Upper lobe of left lung (tissue), 6 donors: ENCODE measurements around the gene AMDHD1. TPM values are rescaled to one million over a fixed set of nuclear protein-coding genes. Genes with fewer than 3 reads are reported as not detected.

Experiments
- ATAC-seq, 2 donors: fragments of 200-7000 bp; cut with Tn5 transposase; one replicate each; pipeline ENCODE4 v1.9.1; 2022; ENCODE audit warnings: mild to moderate bottlenecking in 2 of 2, moderate library complexity in 2 of 2; ENCODE audit not compliant: low FRiP score in 2 of 2
- DNase-seq, 2 donors: peaks; one replicate each; pipeline ENCODE4 v3.0.0-alpha.2; 2019 to 2020
- H3K27ac ChIP-seq, 4 donors: fragments of 200-600 bp; sonication (generic); one replicate each; pipeline ENCODE4 v1.5.1; 2016 to 2019
- H3K27me3 ChIP-seq, 4 donors: fragments of 200-600 bp; sonication (generic); one replicate each; pipeline ENCODE4 v1.5.1; 2017 to 2019
- H3K36me3 ChIP-seq, 4 donors: fragments of 200-600 bp; sonication (generic); one replicate each; pipeline ENCODE4 v1.5.1; 2016 to 2019
- H3K4me1 ChIP-seq, 4 donors: fragments of 200-600 bp; sonication (generic); one replicate each; pipeline ENCODE4 v1.5.1; 2018 to 2019
- H3K4me3 ChIP-seq, 4 donors: fragments of 200-600 bp; sonication (generic); one replicate each; pipeline ENCODE4 v1.5.1; 2017 to 2019; ENCODE audit warnings: mild to moderate bottlenecking in 2 of 4, moderate library complexity in 1 of 4
- H3K9me3 ChIP-seq, 4 donors: fragments of 200-600 bp; sonication (generic); one replicate each; pipeline ENCODE4 v1.5.1; 2018 to 2019
- EP300 ChIP-seq, 4 donors: sonication (generic); formaldehyde crosslinking; IDR thresholded peaks; one replicate each; pipeline ENCODE4 v1.5.1; 2017; ENCODE audit warnings: antibody characterized with exemption in 4 of 4, control low read depth in 2 of 4
- POLR2A ChIP-seq, 4 donors: fragments of 450-650 bp; IDR thresholded peaks; one replicate each; pipeline ENCODE4 v1.5.1; 2016 to 2017; ENCODE audit warnings: antibody characterized with exemption in 4 of 4, mild to moderate bottlenecking in 2 of 4
- POLR2AphosphoS5 ChIP-seq, 2 donors: sonication (generic); formaldehyde crosslinking; IDR thresholded peaks; one replicate each; pipeline ENCODE4 v1.5.1; 2017; ENCODE audit warnings: antibody characterized with exemption in 2 of 2
- WGBS, 2 donors: methylation state at CpG; one replicate each; pipeline ENCODE4 v1.1.5; 2017 to 2018; 5-methylcytosine and 5-hydroxymethylcytosine counted together
- total RNA-seq, 6 donors: library from RNA; depleted of rRNA in 4 of 6; stranded (reverse); fragments of >200 nt in 4 of 6; gene quantifications; one replicate each; pipeline versions ENCODE4 v1.1.0 to v1.2.1, GENCODE V29; 2016 to 2021
- TF ChIP-seq, protein P1 (sequence below), 6 experiments: fragments of 450-650 bp in 4 of 6; fragments of 200-600 bp in 2 of 6; sonication (generic) in 2 of 6; IDR thresholded peaks; one replicate each; pipeline ENCODE4 v1.5.1; 2016 to 2019; ENCODE audit warnings: antibody characterized with exemption in 6 of 6
- donor health status: DM: no; HTN: no; CAD: no; lungs with moderate emphysema.
- donor health status: DM: no; HTN: yes; CAD: no; lungs with severe emphysema.

The AMDHD1 gene
- total RNA-seq, 6 donors from 2014 or later = 0.91 to 2.2 (median 1.9) TPM; not detected in 1

- Histone ChIP-seq H3K4me1 (peaks cover 10 to 16% (median 13%) of the 10 kb centered on the region in 4 donors), H3K27ac (no peak overlapping the region), H3K9me3 (no peaks in the 10 kb centered on the region), H3K27me3 (no peaks in the 10 kb centered on the region), H3K36me3 (peaks cover 19 to 60% (median 49%) of the 10 kb centered on the region in 4 donors), H3K4me3 (no peak overlapping the region)
- ATAC-seq = no peak
- no peak for TF ChIP-seq POLR2A (IDR thresholded peaks at IDR 0.05)
- no peak for TF ChIP-seq POLR2AphosphoS5 (IDR thresholded peaks at IDR 0.05)
- TF ChIP-seq EP300 (IDR thresholded peaks at IDR 0.05) = no peak
- TF ChIP-seq, protein P1, sequence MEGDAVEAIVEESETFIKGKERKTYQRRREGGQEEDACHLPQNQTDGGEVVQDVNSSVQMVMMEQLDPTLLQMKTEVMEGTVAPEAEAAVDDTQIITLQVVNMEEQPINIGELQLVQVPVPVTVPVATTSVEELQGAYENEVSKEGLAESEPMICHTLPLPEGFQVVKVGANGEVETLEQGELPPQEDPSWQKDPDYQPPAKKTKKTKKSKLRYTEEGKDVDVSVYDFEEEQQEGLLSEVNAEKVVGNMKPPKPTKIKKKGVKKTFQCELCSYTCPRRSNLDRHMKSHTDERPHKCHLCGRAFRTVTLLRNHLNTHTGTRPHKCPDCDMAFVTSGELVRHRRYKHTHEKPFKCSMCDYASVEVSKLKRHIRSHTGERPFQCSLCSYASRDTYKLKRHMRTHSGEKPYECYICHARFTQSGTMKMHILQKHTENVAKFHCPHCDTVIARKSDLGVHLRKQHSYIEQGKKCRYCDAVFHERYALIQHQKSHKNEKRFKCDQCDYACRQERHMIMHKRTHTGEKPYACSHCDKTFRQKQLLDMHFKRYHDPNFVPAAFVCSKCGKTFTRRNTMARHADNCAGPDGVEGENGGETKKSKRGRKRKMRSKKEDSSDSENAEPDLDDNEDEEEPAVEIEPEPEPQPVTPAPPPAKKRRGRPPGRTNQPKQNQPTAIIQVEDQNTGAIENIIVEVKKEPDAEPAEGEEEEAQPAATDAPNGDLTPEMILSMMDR (IDR thresholded peaks at IDR 0.05) = no peak
- WGBS, 2 donors = 93 to 95% methylated on average over 5 of the region's 5 CpGs
- no peak for DNase-seq
These were observed 57.7 kb downstream of the AMDHD1 start for GRCh38 chr12:96000858-96001257.

DNA sequence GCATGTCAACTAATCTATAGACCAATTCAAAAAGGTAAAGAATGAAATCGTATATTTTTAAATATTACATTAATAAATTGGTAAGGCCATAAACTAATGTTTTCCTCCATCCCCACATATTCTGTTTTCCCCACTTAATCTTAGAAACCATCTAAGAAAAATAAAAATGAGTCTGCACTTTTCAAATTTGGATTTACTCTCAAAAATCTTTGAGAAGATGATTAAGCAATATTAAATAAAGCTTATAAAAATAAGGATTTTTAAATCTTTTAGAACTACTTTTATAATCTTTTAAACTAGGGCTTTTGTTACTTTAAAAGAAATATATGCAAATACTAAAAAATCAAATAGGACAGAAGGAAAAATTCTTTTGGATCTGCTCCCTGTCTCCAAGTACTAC, 63.6 kb downstream of the AMDHD1 start:
- 85 to 89% methylated on average over 1 of the region's 1 CpG for WGBS, 2 donors
- H3K27ac ChIP-seq = no peak overlapping the region
- peaks cover 51 to 95% (median 84%) of the 10 kb centered on the region in 4 donors for H3K36me3 ChIP-seq
- no peaks in the 10 kb centered on the region for H3K9me3 ChIP-seq
- no peak for ATAC-seq
- no peaks in the 10 kb centered on the region for H3K27me3 ChIP-seq
- H3K4me3 ChIP-seq = no peak overlapping the region
- H3K4me1 ChIP-seq = no peaks in the 10 kb centered on the region
- DNase-seq = no peak
- no peak for TF ChIP-seq EP300 (IDR thresholded peaks at IDR 0.05)
- TF ChIP-seq, protein P1 (IDR thresholded peaks at IDR 0.05) = no peak
- TF ChIP-seq POLR2AphosphoS5 (IDR thresholded peaks at IDR 0.05) = no peak
- TF ChIP-seq POLR2A (IDR thresholded peaks at IDR 0.05) = no peak

DNA sequence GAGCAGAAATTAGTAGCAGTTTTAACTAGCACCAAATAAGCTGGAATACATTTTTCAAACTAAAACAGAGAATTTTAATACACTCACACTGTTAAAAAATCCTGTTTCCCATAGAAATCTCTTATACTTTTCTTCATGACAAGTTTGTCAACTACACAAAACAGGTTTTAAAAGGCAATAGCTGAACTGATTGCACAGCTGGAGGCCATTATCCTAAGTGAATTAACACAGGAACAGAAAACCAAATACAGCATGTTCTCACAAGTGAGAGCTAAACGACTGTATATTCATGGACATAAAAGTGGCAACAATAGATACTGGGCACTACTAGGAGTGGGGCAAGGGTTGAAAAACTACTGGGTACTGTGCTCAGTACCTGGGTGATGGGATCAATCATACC, 64.6 kb downstream of the AMDHD1 start:
- 40 to 61% methylated on average over 1 of the region's 1 CpG for WGBS, 2 donors
- TF ChIP-seq POLR2A (IDR thresholded peaks at IDR 0.05) = no peak
- no peak for TF ChIP-seq POLR2AphosphoS5 (IDR thresholded peaks at IDR 0.05)
- no peak for TF ChIP-seq EP300 (IDR thresholded peaks at IDR 0.05)
- no peaks in the 10 kb centered on the region for H3K9me3 ChIP-seq
- no peaks in the 10 kb centered on the region for H3K4me1 ChIP-seq
- DNase-seq (no peak), ATAC-seq (no peak)
- H3K4me3 ChIP-seq = no peak overlapping the region
- no peaks in the 10 kb centered on the region for H3K27me3 ChIP-seq
- H3K36me3 ChIP-seq = peaks cover 54 to 95% (median 86%) of the 10 kb centered on the region in 4 donors
- no peak overlapping the region for H3K27ac ChIP-seq

DNA sequence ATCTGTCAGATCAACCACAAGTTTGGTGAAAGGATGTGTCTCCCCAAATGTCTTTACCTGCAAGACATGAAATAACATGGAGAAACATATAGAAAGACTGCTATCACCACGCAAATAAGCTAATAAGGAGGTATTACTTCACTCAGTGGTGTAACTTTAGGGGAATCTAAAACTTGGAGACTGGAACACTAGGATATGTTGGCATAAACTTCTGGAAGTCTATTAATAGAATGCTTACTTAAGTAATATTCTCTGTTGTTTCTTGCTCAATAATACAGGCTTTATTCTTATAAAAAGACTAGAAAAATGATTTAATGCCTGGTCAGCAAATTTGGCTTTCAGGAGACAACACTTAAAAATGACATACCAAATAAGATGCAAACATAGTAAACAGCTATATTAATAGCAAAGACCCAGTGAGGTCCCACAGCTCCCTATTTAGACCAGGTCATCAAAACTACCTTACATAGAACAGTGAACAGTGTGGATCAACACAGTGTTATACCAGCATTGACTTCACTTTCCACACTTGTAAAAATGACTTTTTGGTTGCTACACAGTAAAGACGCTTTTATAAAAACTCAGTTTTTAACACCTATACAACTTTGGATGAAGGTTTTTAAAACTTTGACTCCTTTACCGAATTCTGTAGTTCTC, 71.9 kb downstream of the AMDHD1 start:
- Histone ChIP-seq H3K9me3 (no peaks in the 10 kb centered on the region), H3K4me1 (peaks cover 0 to 3% (median 1%) of the 10 kb centered on the region in 4 donors), H3K27me3 (no peaks in the 10 kb centered on the region), H3K36me3 (peaks cover 42 to 92% (median 58%) of the 10 kb centered on the region in 4 donors), H3K4me3 (no peak overlapping the region), H3K27ac (no peak overlapping the region)
- WGBS, 2 donors = 80 to 84% methylated on average over 3 of the region's 3 CpGs
- no peak for ATAC-seq
- TF ChIP-seq POLR2A (IDR thresholded peaks at IDR 0.05) (no peak), EP300 (IDR thresholded peaks at IDR 0.05) (no peak)
- DNase-seq = no peak

DNA sequence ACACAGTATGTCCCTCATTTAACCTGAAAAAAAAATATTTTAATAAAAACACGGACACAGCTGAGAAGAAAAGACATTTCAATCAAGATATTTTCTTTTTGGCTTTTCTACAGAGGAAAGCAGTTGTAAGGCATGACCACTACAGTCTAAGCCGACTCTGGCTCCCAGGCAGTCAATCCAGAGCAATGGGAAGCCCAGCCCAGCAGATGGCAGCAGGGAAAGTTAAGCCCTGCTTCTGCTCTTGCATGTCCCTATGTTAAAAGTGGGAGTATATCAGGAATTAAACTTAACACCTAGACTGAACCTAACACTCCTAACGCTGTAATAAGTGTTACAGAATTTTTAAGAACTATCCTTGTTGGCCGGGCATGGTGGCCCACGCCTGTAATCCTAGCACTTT, 72.5 kb downstream of the AMDHD1 start:
- TF ChIP-seq EP300 (IDR thresholded peaks at IDR 0.05) = no peak
- TF ChIP-seq, protein P1 (IDR thresholded peaks at IDR 0.05) = peak in 3 of 6 experiments; percentile 17 to 26 (median 25)
- Histone ChIP-seq H3K4me1 (peaks cover 0 to 6% (median 2%) of the 10 kb centered on the region in 4 donors), H3K27me3 (no peaks in the 10 kb centered on the region), H3K27ac (no peak overlapping the region), H3K4me3 (no peak overlapping the region), H3K9me3 (no peaks in the 10 kb centered on the region), H3K36me3 (peaks cover 36 to 92% (median 53%) of the 10 kb centered on the region in 4 donors)
- DNase-seq (no peak), ATAC-seq (peak in 1 of 2 donors; percentile 51)
- 68 to 76% methylated on average over 5 of the region's 5 CpGs for WGBS, 2 donors

Other genes starting within 250 kb of the AMDHD1 start
- gene NTN4, start 152.6 kb upstream of the AMDHD1 start, total RNA-seq = 100 to 1,000 TPM in 2 of 6 donors, 10 to 100 TPM in 4; 74.1 to 115 (median 94.3) TPM
- gene SNRPF, start 84.4 kb upstream of the AMDHD1 start, total RNA-seq = 10 to 100 TPM in 4 of 6 donors, 1 to 10 TPM in 2; 2.1 to 16.6 (median 14.3) TPM
- gene CCDC38, start 717 bp upstream of the AMDHD1 start, total RNA-seq = under 1 TPM in 2 of 6 donors, not detected in 4; 0.13 to 0.14 TPM
- 10 to 100 TPM in 1 of 6 donors, 1 to 10 TPM in 5; 3.0 to 11.5 (median 5.2) TPM for gene HAL, start 53.0 kb downstream of the AMDHD1 start, total RNA-seq
- 100 to 1,000 TPM; 110 to 314 (median 254) TPM for gene LTA4H, start 92.3 kb downstream of the AMDHD1 start, total RNA-seq